Activated CD4-positive, alpha-beta T cell treated with anti-CD3 and anti-CD28 coated beads, Interleukin-2, amount 10 ng/mL, durations not matched to agents 7 days and 5 days (primary cell): ENCODE measurements around the gene PGBD4. TPM values are rescaled to one million over a fixed set of nuclear protein-coding genes. Genes with fewer than 3 reads are reported as not detected.
A peak's percentile ranks its signal among the peaks of the same experiment; 100 is the strongest.

Experiments used
- CTCF ChIA-PET: fragments of 350-600 bp; sonication (Branson Sonifier 250); formaldehyde crosslinking; loops from one replicate; lab custom pipeline; 2021; ENCODE audit warnings: antibody characterized with exemption; lab: Charles Lee
- POLR2A ChIA-PET: fragments of 350-600 bp; sonication (Branson Sonifier 250); formaldehyde crosslinking; loops from one replicate; lab custom pipeline; 2021; ENCODE audit warnings: antibody characterized with exemption; lab: Charles Lee
- DNase-seq: peaks from one replicate; pipeline ENCODE4 v3.0.0-alpha.2; 2020
- H3K27ac Mint-ChIP-seq: one replicate; pipeline ENCODE4 v1.8.0; 2021; ENCODE audit warnings: mild to moderate bottlenecking, moderate library complexity, mixed read lengths
- H3K27me3 Mint-ChIP-seq: one replicate; pipeline ENCODE4 v1.8.0; 2021; ENCODE audit warnings: mixed read lengths
- H3K36me3 Mint-ChIP-seq: one replicate; pipeline ENCODE4 v1.8.0; 2021; ENCODE audit warnings: low read depth, mixed read lengths
- H3K4me1 Mint-ChIP-seq: one replicate; pipeline ENCODE4 v1.8.0; 2021; ENCODE audit warnings: mixed read lengths
- H3K4me3 Mint-ChIP-seq: one replicate; pipeline ENCODE4 v1.8.0; 2021; ENCODE audit warnings: mild to moderate bottlenecking, moderate library complexity, mixed read lengths
- H3K9me3 Mint-ChIP-seq: one replicate; pipeline ENCODE4 v1.8.0; 2021; ENCODE audit warnings: mixed read lengths
- total RNA-seq, 2 experiments: library from RNA; stranded (reverse); gene quantifications; one replicate each; pipeline ENCODE4 v1.2.3, GENCODE V29; 2021

The PGBD4 gene
- total RNA-seq, result 1 to 10 TPM; 3.8 to 4.1 TPM

- peak; percentile 99 for DNase-seq
- peaks cover 38% of the 10 kb centered on the region for H3K4me1 Mint-ChIP-seq
- peaks cover 24% of the 10 kb centered on the region for H3K36me3 Mint-ChIP-seq
- POLR2A ChIA-PET, result no interaction called here
- H3K9me3 Mint-ChIP-seq, result peaks cover 3% of the 10 kb centered on the region
- H3K27me3 Mint-ChIP-seq, result no peaks in the 10 kb centered on the region
- peak within 1 kb of the TSS; percentile 96 for H3K27ac Mint-ChIP-seq
- CTCF ChIA-PET, result interaction anchor here (0.7 to 1.4 kb wide), 4 partner anchors 9 to 108 kb away, joined by 3 to 4 read pairs (median 3); partner anchors contain the start of gene KATNBL1
- peak within 1 kb of the TSS; percentile 97 for H3K4me3 Mint-ChIP-seq
Observed at GRCh38 chr15:34101366-34102174, at the start of gene PGBD4, which contains the start of gene EMC7. Gene PGBD4, plus strand, starts transcription at chr15:34102083. Its CDS starts 449 bp downstream, at chr15:34102532. Gene EMC7, minus strand, starts transcription at chr15:34101862. Its CDS starts 23 bp downstream, at chr15:34101839.

- CTCF ChIA-PET, result no interaction called here
- Mint-ChIP-seq H3K36me3 (peaks cover 22% of the 10 kb centered on the region), H3K4me3 (no peak overlapping the region), H3K27ac (no peak overlapping the region), H3K9me3 (peaks cover 24% of the 10 kb centered on the region), H3K4me1 (no peaks in the 10 kb centered on the region), H3K27me3 (peaks cover 8% of the 10 kb centered on the region)
- POLR2A ChIA-PET, result no interaction called here
- no peak for DNase-seq
Observed at GRCh38 chr15:34054081-34054707, 47.7 kb upstream of the PGBD4 start.

- Mint-ChIP-seq H3K4me3 (no peak overlapping the region), H3K36me3 (peaks cover 10% of the 10 kb centered on the region), H3K27ac (no peak overlapping the region), H3K27me3 (peaks cover 2% of the 10 kb centered on the region), H3K9me3 (peaks cover 13% of the 10 kb centered on the region), H3K4me1 (no peaks in the 10 kb centered on the region)
- POLR2A ChIA-PET, result no interaction called here
- DNase-seq, result no peak
- CTCF ChIA-PET, result interaction anchor here (1.0 kb wide), 1 partner anchor 37 kb away, joined by 4 read pairs; no protein-coding TSS in a partner anchor
Observed at GRCh38 chr15:34055868-34056595, 45.9 kb upstream of the PGBD4 start.

GRCh38 chr15:34056911-34057310 lies 45.0 kb upstream of the PGBD4 start:
- no peaks in the 10 kb centered on the region for H3K27me3 Mint-ChIP-seq
- ChIA-PET CTCF (interaction anchor here (1.0 to 1.1 kb wide), 2 partner anchors 36 to 99 kb away, joined by 3 to 4 read pairs; no protein-coding TSS in a partner anchor), POLR2A (no interaction called here)
- peaks cover 2% of the 10 kb centered on the region for H3K4me1 Mint-ChIP-seq
- H3K4me3 Mint-ChIP-seq, result no peak overlapping the region
- peaks cover 4% of the 10 kb centered on the region for H3K36me3 Mint-ChIP-seq
- DNase-seq, result no peak
- no peak overlapping the region for H3K27ac Mint-ChIP-seq
- H3K9me3 Mint-ChIP-seq, result peaks cover 5% of the 10 kb centered on the region

- ChIA-PET CTCF (interaction anchor here (0.7 kb wide), 1 partner anchor 14 kb away, joined by 3 read pairs; no protein-coding TSS in a partner anchor), POLR2A (no interaction called here)
- Mint-ChIP-seq H3K4me1 (peaks cover 9% of the 10 kb centered on the region), H3K36me3 (no peaks in the 10 kb centered on the region), H3K4me3 (no peak overlapping the region), H3K9me3 (no peaks in the 10 kb centered on the region), H3K27me3 (no peaks in the 10 kb centered on the region), H3K27ac (no peak overlapping the region)
- no peak for DNase-seq
Observed at GRCh38 chr15:34059476-34059875, 42.4 kb upstream of the PGBD4 start.

- Mint-ChIP-seq H3K36me3 (no peaks in the 10 kb centered on the region), H3K9me3 (no peaks in the 10 kb centered on the region), H3K27me3 (no peaks in the 10 kb centered on the region), H3K27ac (no peak overlapping the region), H3K4me1 (peaks cover 10% of the 10 kb centered on the region), H3K4me3 (no peak overlapping the region)
- POLR2A ChIA-PET, result no interaction called here
- no peak for DNase-seq
- CTCF ChIA-PET, result no interaction called here
Observed at GRCh38 chr15:34059946-34060345, 41.9 kb upstream of the PGBD4 start.

- H3K27ac Mint-ChIP-seq, result no peak overlapping the region
- H3K9me3 Mint-ChIP-seq, result no peaks in the 10 kb centered on the region
- ChIA-PET CTCF (interaction anchor here (1.0 kb wide), 1 partner anchor 145 kb away, joined by 3 read pairs; the partner anchor contains the start of gene KATNBL1), POLR2A (no interaction called here)
- H3K27me3 Mint-ChIP-seq, result no peaks in the 10 kb centered on the region
- DNase-seq, result no peak
- H3K4me3 Mint-ChIP-seq, result no peak overlapping the region
- H3K36me3 Mint-ChIP-seq, result no peaks in the 10 kb centered on the region
- H3K4me1 Mint-ChIP-seq, result peaks cover 10% of the 10 kb centered on the region
Observed at GRCh38 chr15:34064438-34064837, 37.4 kb upstream of the PGBD4 start.

- DNase-seq, result no peak
- no peak overlapping the region for H3K4me3 Mint-ChIP-seq
- ChIA-PET POLR2A (no interaction called here), CTCF (no interaction called here)
- H3K27ac Mint-ChIP-seq, result no peak overlapping the region
- no peaks in the 10 kb centered on the region for H3K9me3 Mint-ChIP-seq
- H3K27me3 Mint-ChIP-seq, result no peaks in the 10 kb centered on the region
- peaks cover 10% of the 10 kb centered on the region for H3K4me1 Mint-ChIP-seq
- H3K36me3 Mint-ChIP-seq, result no peaks in the 10 kb centered on the region
Observed at GRCh38 chr15:34065261-34065660, 36.6 kb upstream of the PGBD4 start.

- ChIA-PET POLR2A (no interaction called here), CTCF (no interaction called here)
- Mint-ChIP-seq H3K36me3 (no peaks in the 10 kb centered on the region), H3K27ac (no peak overlapping the region), H3K27me3 (no peaks in the 10 kb centered on the region), H3K4me1 (peaks cover 10% of the 10 kb centered on the region), H3K9me3 (no peaks in the 10 kb centered on the region), H3K4me3 (no peak overlapping the region)
- DNase-seq, result no peak
Observed at GRCh38 chr15:34065941-34066340, 35.9 kb upstream of the PGBD4 start.

- Mint-ChIP-seq H3K27ac (no peak overlapping the region), H3K4me3 (no peak overlapping the region), H3K9me3 (no peaks in the 10 kb centered on the region), H3K36me3 (no peaks in the 10 kb centered on the region), H3K27me3 (no peaks in the 10 kb centered on the region), H3K4me1 (no peaks in the 10 kb centered on the region)
- POLR2A ChIA-PET, result no interaction called here
- CTCF ChIA-PET, result no interaction called here
- no peak for DNase-seq
Observed at GRCh38 chr15:34070003-34070402, 31.9 kb upstream of the PGBD4 start.

- no peak overlapping the region for H3K4me3 Mint-ChIP-seq
- POLR2A ChIA-PET, result no interaction called here
- CTCF ChIA-PET, result interaction anchor here (0.6 to 1.0 kb wide), 2 partner anchors 15 to 32 kb away, joined by 3 to 5 read pairs; no protein-coding TSS in a partner anchor
Observed at GRCh38 chr15:34076785-34077184, 25.1 kb upstream of the PGBD4 start.

GRCh38 chr15:34078900-34079299 lies 23.0 kb upstream of the PGBD4 start:
- no peaks in the 10 kb centered on the region for H3K27me3 Mint-ChIP-seq
- no peak for DNase-seq
- no peaks in the 10 kb centered on the region for H3K4me1 Mint-ChIP-seq
- ChIA-PET POLR2A (no interaction called here), CTCF (no interaction called here)
- H3K27ac Mint-ChIP-seq, result no peak overlapping the region
- no peak overlapping the region for H3K4me3 Mint-ChIP-seq
- no peaks in the 10 kb centered on the region for H3K9me3 Mint-ChIP-seq
- peaks cover 5% of the 10 kb centered on the region for H3K36me3 Mint-ChIP-seq

More at GRCh38 chr15:34076785-34077184, 25.1 kb upstream of the PGBD4 start:
- no peak overlapping the region for H3K27ac Mint-ChIP-seq
- no peak for DNase-seq
- H3K27me3 Mint-ChIP-seq, result no peaks in the 10 kb centered on the region
- no peaks in the 10 kb centered on the region for H3K9me3 Mint-ChIP-seq
- no peaks in the 10 kb centered on the region for H3K36me3 Mint-ChIP-seq
- no peaks in the 10 kb centered on the region for H3K4me1 Mint-ChIP-seq
